AG04450 (cell line): ENCODE measurements around the gene GRIA1. TPM values are rescaled to one million over a fixed set of nuclear protein-coding genes. Genes with fewer than 3 reads are reported as not detected.

Experiments used
- CTCF ChIA-PET: fragments of 300-600, 350-600 bp; formaldehyde crosslinking; extraction: SDS; loops from one replicate; lab custom pipeline; 2022; ENCODE audit warnings: antibody characterized with exemption, inconsistent platforms; lab: Charles Lee
- POLR2A ChIA-PET: fragments of 350-600 bp; formaldehyde crosslinking; extraction: SDS; loops from one replicate; lab custom pipeline; 2021; ENCODE audit warnings: antibody characterized with exemption, inconsistent platforms; lab: Yijun Ruan, JAX
- DNase-seq: peaks from one replicate; pipeline ENCODE4 v3.0.0-alpha.2; 2011; ENCODE audit warnings: low read depth, low spot score
- H3K27ac ChIP-seq: one replicate; pipeline ENCODE4 v1.5.1; 2012; ENCODE audit warnings: low read depth, low read length, control low read depth
- H3K27me3 ChIP-seq: one replicate; pipeline ENCODE4 v1.6.0; 2012; ENCODE audit warnings: low read length; ENCODE audit not compliant: control insufficient read depth, insufficient read depth
- H3K4me3 ChIP-seq: 2 replicates; pipeline ENCODE4 v1.5.1; 2011; ENCODE audit warnings: mild to moderate bottlenecking, low read depth, low read length, control low read depth
- H3K9me3 ChIP-seq: 2 replicates; pipeline ENCODE4 v1.5.1; 2012; ENCODE audit warnings: low read length; ENCODE audit not compliant: control insufficient read depth, insufficient read depth
- polyA plus RNA-seq: library from polyadenylated mRNA; depleted of rRNA; stranded (reverse); fragments of >200 nt; gene quantifications from 2 replicates; pipeline ENCODE4 v1.2.3, GENCODE V29; 2011
- TF ChIP-seq, protein P1 (sequence below): IDR thresholded peaks from 2 replicates; pipeline ENCODE4 v1.5.1; 2011; ENCODE audit warnings: low read depth, low read length, control low read depth, inconsistent platforms

The GRIA1 gene
- polyA plus RNA-seq, 1 experiment = 0.42 TPM

DNA sequence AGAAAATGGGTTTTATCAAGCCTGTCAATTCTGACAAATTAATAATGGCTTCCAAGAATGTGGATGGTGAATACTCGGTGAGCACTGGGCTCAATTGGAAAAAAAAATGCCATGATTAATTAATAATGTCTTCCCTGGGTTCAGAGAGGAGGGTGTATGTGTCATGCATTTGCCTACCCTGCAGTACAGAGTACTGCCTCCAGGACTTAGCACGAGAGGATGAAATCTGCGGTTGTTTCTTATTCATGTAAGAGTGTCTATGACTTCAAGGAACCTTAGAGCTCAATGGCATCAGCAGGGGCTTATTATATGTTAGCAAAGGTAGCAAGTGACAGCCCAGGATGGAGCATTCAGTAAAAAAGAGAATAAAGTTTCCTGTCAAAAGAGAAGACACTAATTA is 132.7 kb downstream of the GRIA1 start:
- ChIA-PET POLR2A (no interaction called here), CTCF (interaction anchor here (0.8 to 1.0 kb wide), 2 partner anchors 14 to 70 kb away, joined by 3 read pairs; no protein-coding TSS in a partner anchor)
- TF ChIP-seq, protein P1, sequence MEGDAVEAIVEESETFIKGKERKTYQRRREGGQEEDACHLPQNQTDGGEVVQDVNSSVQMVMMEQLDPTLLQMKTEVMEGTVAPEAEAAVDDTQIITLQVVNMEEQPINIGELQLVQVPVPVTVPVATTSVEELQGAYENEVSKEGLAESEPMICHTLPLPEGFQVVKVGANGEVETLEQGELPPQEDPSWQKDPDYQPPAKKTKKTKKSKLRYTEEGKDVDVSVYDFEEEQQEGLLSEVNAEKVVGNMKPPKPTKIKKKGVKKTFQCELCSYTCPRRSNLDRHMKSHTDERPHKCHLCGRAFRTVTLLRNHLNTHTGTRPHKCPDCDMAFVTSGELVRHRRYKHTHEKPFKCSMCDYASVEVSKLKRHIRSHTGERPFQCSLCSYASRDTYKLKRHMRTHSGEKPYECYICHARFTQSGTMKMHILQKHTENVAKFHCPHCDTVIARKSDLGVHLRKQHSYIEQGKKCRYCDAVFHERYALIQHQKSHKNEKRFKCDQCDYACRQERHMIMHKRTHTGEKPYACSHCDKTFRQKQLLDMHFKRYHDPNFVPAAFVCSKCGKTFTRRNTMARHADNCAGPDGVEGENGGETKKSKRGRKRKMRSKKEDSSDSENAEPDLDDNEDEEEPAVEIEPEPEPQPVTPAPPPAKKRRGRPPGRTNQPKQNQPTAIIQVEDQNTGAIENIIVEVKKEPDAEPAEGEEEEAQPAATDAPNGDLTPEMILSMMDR = no peak
- no peak overlapping the region for H3K27ac ChIP-seq
- no peaks in the 10 kb centered on the region for H3K9me3 ChIP-seq
- H3K27me3 ChIP-seq = no peaks in the 10 kb centered on the region
- no peak overlapping the region for H3K4me3 ChIP-seq
- no peak for DNase-seq

DNA sequence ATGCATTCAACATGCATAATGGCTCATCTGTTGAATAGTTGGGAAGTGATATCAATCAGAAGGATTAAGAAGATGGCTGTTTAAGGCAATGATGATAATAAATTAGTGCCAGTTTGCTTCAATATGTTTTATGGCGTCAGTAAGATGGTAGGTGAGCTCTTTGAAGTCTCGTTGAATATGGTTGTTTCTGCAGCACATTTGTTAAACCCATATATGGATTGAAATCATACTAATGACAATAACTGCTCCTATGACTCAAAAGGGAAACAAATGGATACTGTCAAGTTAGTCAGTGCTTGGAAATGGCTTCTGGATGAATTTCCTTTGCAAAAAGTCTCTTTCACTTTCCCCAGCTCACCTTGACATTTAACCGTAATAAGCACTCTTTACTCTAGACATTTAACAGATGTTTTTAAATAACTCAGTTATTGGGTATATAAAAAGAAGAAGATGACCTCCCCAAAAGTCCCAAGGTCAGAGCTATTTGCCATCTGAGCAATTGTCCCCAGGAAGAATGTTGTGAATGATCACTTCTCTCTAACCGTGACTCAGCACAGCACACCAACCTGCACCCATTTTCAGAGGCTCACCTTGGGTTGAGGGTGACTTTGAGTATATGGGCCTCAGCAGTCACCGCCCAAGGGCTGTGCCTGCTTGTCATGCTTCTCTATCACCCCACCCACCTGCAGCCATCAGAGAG is 133.4 kb downstream of the GRIA1 start:
- ChIA-PET POLR2A (no interaction called here), CTCF (interaction anchor here (0.8 to 1.0 kb wide), 2 partner anchors 15 to 71 kb away, joined by 3 read pairs; no protein-coding TSS in a partner anchor)
- no peak overlapping the region for H3K27ac ChIP-seq
- no peak overlapping the region for H3K4me3 ChIP-seq
- no peaks in the 10 kb centered on the region for H3K27me3 ChIP-seq
- no peak for DNase-seq
- no peaks in the 10 kb centered on the region for H3K9me3 ChIP-seq
- TF ChIP-seq, protein P1 = no peak

DNA sequence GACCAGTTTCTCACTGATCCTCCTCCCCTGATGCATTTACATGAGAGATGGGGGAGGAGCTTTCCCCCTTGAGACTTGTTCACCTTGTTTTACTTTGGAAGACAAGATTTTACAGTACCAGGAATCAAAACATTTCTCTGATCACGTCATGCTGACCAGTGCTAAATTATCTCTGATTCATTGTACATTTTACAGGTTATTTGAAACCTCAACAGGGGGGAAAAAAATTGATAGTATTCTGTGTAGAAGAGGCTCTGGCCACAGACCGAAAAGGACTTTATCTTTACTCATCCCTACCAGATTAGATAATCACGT is 133.9 kb downstream of the GRIA1 start:
- no peak overlapping the region for H3K27ac ChIP-seq
- no peak overlapping the region for H3K4me3 ChIP-seq
- no peaks in the 10 kb centered on the region for H3K27me3 ChIP-seq
- H3K9me3 ChIP-seq = no peaks in the 10 kb centered on the region
- TF ChIP-seq, protein P1 = no peak
- no peak for DNase-seq
- ChIA-PET POLR2A (no interaction called here), CTCF (no interaction called here)

DNA sequence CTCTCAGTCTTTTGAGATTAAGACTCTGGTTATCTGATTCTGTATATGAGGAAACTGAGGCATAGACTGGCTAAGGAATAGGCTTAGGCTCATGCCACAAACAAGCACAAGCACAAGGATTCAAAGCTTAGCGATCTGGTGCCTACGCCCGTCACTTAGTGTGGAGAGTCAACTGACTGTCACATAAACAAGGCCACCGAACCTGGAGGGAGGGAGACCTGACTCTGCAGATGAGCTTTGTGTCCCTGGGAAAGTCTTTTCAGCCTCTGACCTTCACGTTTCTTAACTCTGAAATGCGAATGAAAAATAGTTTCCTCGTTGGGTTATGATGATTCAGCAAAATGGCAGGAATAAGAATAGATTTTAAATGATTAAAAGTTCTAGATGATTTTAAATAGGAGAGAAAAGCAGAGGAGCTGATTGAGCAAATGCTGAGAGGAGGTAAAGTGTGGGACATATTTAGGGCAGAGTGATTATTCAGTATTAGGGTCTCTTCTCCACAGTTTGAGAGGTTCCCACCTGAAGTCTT is 135.4 kb downstream of the GRIA1 start:
- TF ChIP-seq, protein P1 = no peak
- Histone ChIP-seq H3K4me3 (no peak overlapping the region), H3K27me3 (no peaks in the 10 kb centered on the region), H3K27ac (no peak overlapping the region), H3K9me3 (no peaks in the 10 kb centered on the region)
- CTCF ChIA-PET = no interaction called here
- no peak for DNase-seq
- POLR2A ChIA-PET = no interaction called here

DNA sequence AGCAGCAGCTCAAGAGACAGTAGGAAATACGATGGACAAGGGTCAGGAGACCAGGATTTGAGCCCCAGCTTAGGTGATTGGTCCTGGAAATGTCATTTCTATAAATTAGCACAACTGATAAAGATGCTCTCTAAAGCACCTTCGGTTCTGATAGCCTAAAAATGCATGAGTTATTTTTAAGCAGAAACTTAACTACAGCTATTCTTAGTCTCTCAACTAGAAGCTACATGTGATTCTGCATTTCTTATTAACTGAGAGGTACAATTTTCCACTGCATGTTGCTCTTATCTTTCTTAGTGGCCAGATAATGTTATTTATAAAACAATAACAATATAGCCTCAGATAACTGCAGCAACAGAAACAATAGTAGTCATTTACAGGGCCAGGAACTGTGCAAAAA is 136.4 kb downstream of the GRIA1 start:
- no peak overlapping the region for H3K27ac ChIP-seq
- no peaks in the 10 kb centered on the region for H3K27me3 ChIP-seq
- ChIA-PET POLR2A (interaction anchor here (0.7 kb wide), 1 partner anchor 51 kb away, joined by 7 read pairs; no protein-coding TSS in a partner anchor), CTCF (no interaction called here)
- no peak overlapping the region for H3K4me3 ChIP-seq
- TF ChIP-seq, protein P1 = no peak
- no peaks in the 10 kb centered on the region for H3K9me3 ChIP-seq
- no peak for DNase-seq
